Measurements from ENCODE around the gene SLC22A5. TPM values are rescaled to one million over a fixed set of nuclear protein-coding genes. Genes with fewer than 3 reads are reported as not detected.
A peak's percentile ranks its signal among the peaks of the same experiment; 100 is the strongest.

The SLC22A5 gene
- total RNA-seq, result 10 to 100 TPM; 13.2 to 25.4 (median 15.7) TPM

GRCh38 chr5:132369474-132370180 lies at the start of gene SLC22A5:
TSS of gene SLC22A5 (plus strand) at chr5:132369710. CDS start at chr5:132369973, 263 bp downstream.
- peak within 1 kb of the TSS; percentile 55 for H3K4me3 ChIP-seq (ENCODE audit: low read depth, poor library complexity, severe bottlenecking)
- WGBS, 2 donors, result 0% methylated on average over 30 to 48 of the region's 83 CpGs
- intact Hi-C loops (cut with DNase I; ENCODE audit: low total_unique reads), result loop anchor here (10.0 kb wide), 1 partner anchor 305 kb away; the partner anchor contains the start of gene IL3
- TF ChIP-seq POLR2A (IDR thresholded peaks at IDR 0.05) (no peak), CTCF (IDR thresholded peaks at IDR 0.05) (no peak)
- DNase-seq (ENCODE audit: low spot score in 2 of 2), result peak in 1 of 2 donors; percentile 94

GRCh38 chr5:132319975-132320374 lies 49.5 kb upstream of the SLC22A5 start:
- TF ChIP-seq CTCF (IDR thresholded peaks at IDR 0.05) (no peak), POLR2A (IDR thresholded peaks at IDR 0.05) (no peak)
- no peak overlapping the region for H3K4me3 ChIP-seq (ENCODE audit: low read depth, poor library complexity, severe bottlenecking)
- WGBS, 2 donors, result 93 to 96% methylated on average over 1 of the region's 1 CpG
- DNase-seq (ENCODE audit: low spot score in 2 of 2), result no peak
- intact Hi-C loops (cut with DNase I; ENCODE audit: low total_unique reads), result no loop called here

GRCh38 chr5:132321109-132321721 lies 48.3 kb upstream of the SLC22A5 start:
- TF ChIP-seq CTCF (IDR thresholded peaks at IDR 0.05) (no peak), POLR2A (IDR thresholded peaks at IDR 0.05) (no peak)
- no peak overlapping the region for H3K4me3 ChIP-seq (ENCODE audit: low read depth, poor library complexity, severe bottlenecking)
- DNase-seq (ENCODE audit: low spot score in 2 of 2), result no peak
- intact Hi-C loops (cut with DNase I; ENCODE audit: low total_unique reads), result no loop called here
- WGBS, 2 donors, result 95 to 97% methylated on average over 3 of the region's 3 CpGs

GRCh38 chr5:132322266-132322665 lies 47.2 kb upstream of the SLC22A5 start:
- TF ChIP-seq CTCF (IDR thresholded peaks at IDR 0.05), result no peak
- TF ChIP-seq POLR2A (IDR thresholded peaks at IDR 0.05), result no peak
- no peak overlapping the region for H3K4me3 ChIP-seq (ENCODE audit: low read depth, poor library complexity, severe bottlenecking)
- DNase-seq (ENCODE audit: low spot score in 2 of 2), result no peak
- 61 to 76% methylated on average over 9 to 11 of the region's 11 CpGs for WGBS, 2 donors
- intact Hi-C loops (cut with DNase I; ENCODE audit: low total_unique reads), result no loop called here

- TF ChIP-seq CTCF (IDR thresholded peaks at IDR 0.05) (no peak), POLR2A (IDR thresholded peaks at IDR 0.05) (no peak)
- 86 to 95% methylated on average over 5 of the region's 5 CpGs for WGBS, 2 donors
- intact Hi-C loops (cut with DNase I; ENCODE audit: low total_unique reads), result no loop called here
- H3K4me3 ChIP-seq (ENCODE audit: low read depth, poor library complexity, severe bottlenecking), result no peak overlapping the region
- no peak for DNase-seq (ENCODE audit: low spot score in 2 of 2)
Observed at GRCh38 chr5:132323202-132323601, 46.3 kb upstream of the SLC22A5 start.
